HepG2 (cell line): ENCODE results near the gene PCYOX1L. TPM values are rescaled to one million over a fixed set of nuclear protein-coding genes. Genes with fewer than 3 reads are reported as not detected.

Experiments
- ATAC-seq: fragments of 200-7000 bp; cut with Tn5 transposase; 3 replicates; pipeline ENCODE4 v1.9.1; 2020; ENCODE audit warnings: mild to moderate bottlenecking, moderate library complexity
- BruUV-seq: library from RNA; stranded (reverse); fragments of 400-500 nt; replicated peaks from 2 replicates; lab custom pipeline; 2021; lab: Mats Ljungman, UMichigan
- CTCF ChIA-PET: fragments of 300-600 bp; formaldehyde crosslinking; extraction: SDS; loops from one replicate; lab custom pipeline; 2021; ENCODE audit warnings: low total read pairs, inconsistent platforms, low intra/inter-chr PET ratio; lab: Yijun Ruan, JAX
- POLR2A ChIA-PET: fragments of 350-600 bp; sonication (Branson Sonifier 250); formaldehyde crosslinking; loops from one replicate; lab custom pipeline; 2020; ENCODE audit warnings: antibody characterized with exemption, inconsistent platforms; lab: Yijun Ruan, JAX
- DNase-seq: peaks from one replicate; pipeline ENCODE4 v3.0.0-alpha.2; 2015; ENCODE audit warnings: low spot score
- FAIRE-seq: peaks from 3 replicates; lab custom pipeline; 2011; peaks lifted over from hg19 to GRCh38; lab: Jason Lieb, UNC
- H2AFZ ChIP-seq: one replicate; pipeline ENCODE4 v1.6.1; 2011; ENCODE audit warnings: low read length, inconsistent platforms
- H3K27ac ChIP-seq: fragments of 300-600 bp; 3 replicates; pipeline ENCODE4 v1.8.0; 2011; ENCODE audit warnings: mixed run types, mild to moderate bottlenecking, mixed read lengths, low read length, inconsistent platforms; ENCODE audit not compliant: insufficient read depth; ENCODE audit errors: extremely low read length
- H3K27me3 ChIP-seq, 2 experiments: fragments of 200-600 bp in 1 of 2; 2 replicates in 1 of 2; 3 replicates in 1 of 2; pipeline versions ENCODE4 v1.6.0 to v1.8.0; 2011; ENCODE audit warnings: low read length in 2 of 2, mild to moderate bottlenecking in 2 of 2, moderate library complexity in 2 of 2, inconsistent platforms in 1 of 2; ENCODE audit not compliant: insufficient read depth in 2 of 2, control insufficient read depth in 1 of 2
- H3K36me3 ChIP-seq, 2 experiments: fragments of 200-600 bp in 1 of 2; replicated peaks in 1 of 2; 2 replicates in 1 of 2; 3 replicates in 1 of 2; pipeline versions ENCODE4 v1.5.1 to v1.8.0; 2011; ENCODE audit warnings: low read length in 2 of 2, inconsistent platforms in 1 of 2; ENCODE audit not compliant: insufficient read depth in 2 of 2, control insufficient read depth in 1 of 2
- H3K4me1 ChIP-seq: 2 replicates; pipeline ENCODE4 v1.5.1; 2012; ENCODE audit warnings: low read length, inconsistent platforms; ENCODE audit not compliant: insufficient read depth
- H3K4me2 ChIP-seq: 2 replicates; pipeline ENCODE4 v1.6.0; 2011; ENCODE audit warnings: low read depth, low read length, inconsistent platforms
- H3K4me3 ChIP-seq, 3 experiments: fragments of 200-600 bp in 1 of 3; sonication (generic), shearing (Covaris generic) in 1 of 3; replicated peaks in 1 of 3; 2 replicates each; pipeline ENCODE4 v1.5.1; 2011 to 2016; ENCODE audit warnings: low read length in 3 of 3, inconsistent platforms in 2 of 3, low read depth in 2 of 3, mild to moderate bottlenecking in 2 of 3, control low read depth in 1 of 3, mixed read lengths in 1 of 3; ENCODE audit not compliant: insufficient read depth in 1 of 3
- H3K79me2 ChIP-seq: one replicate; pipeline ENCODE4 v1.6.1; 2011; ENCODE audit warnings: low read length, inconsistent platforms; ENCODE audit not compliant: insufficient read depth
- H3K9ac ChIP-seq: 2 replicates; pipeline ENCODE4 v1.6.0; 2011; ENCODE audit warnings: mild to moderate bottlenecking, low read depth, low read length, inconsistent platforms; ENCODE audit not compliant: insufficient read depth
- H3K9me3 ChIP-seq: 2 replicates; pipeline ENCODE4 v1.5.1; 2012; ENCODE audit warnings: mild to moderate bottlenecking, low read length
- H4K20me1 ChIP-seq: 2 replicates; pipeline ENCODE4 v1.6.0; 2011; ENCODE audit warnings: inconsistent platforms, mild to moderate bottlenecking, low read length, moderate library complexity; ENCODE audit not compliant: insufficient read depth
- CENPBD1 ChIP-seq: sonication (generic); formaldehyde crosslinking; IDR thresholded peaks from 2 replicates; pipeline ENCODE4 v1.8.0; 2022; ENCODE audit warnings: missing genetic modification reagents, low read depth, mild to moderate bottlenecking, borderline replicate concordance
- ELF4 ChIP-seq: sonication (generic); formaldehyde crosslinking; IDR thresholded peaks from 2 replicates; pipeline ENCODE4 v1.5.0; 2020; ENCODE audit warnings: missing genetic modification reagents, mild to moderate bottlenecking, moderate library complexity, borderline replicate concordance
- ETV6 ChIP-seq: sonication (generic); formaldehyde crosslinking; conservative IDR thresholded peaks from 2 replicates; pipeline ENCODE4 v1.4.0; 2020; ENCODE audit warnings: missing genetic modification reagents
- HCFC1 ChIP-seq: fragments of 150-350 bp; IDR thresholded peaks from 2 replicates; pipeline ENCODE4 v1.6.1; 2014; ENCODE audit warnings: low read depth, low read length
- KDM2A ChIP-seq: sonication (generic); formaldehyde crosslinking; IDR thresholded peaks from 2 replicates; pipeline ENCODE4 v1.4.0; 2020; ENCODE audit warnings: low read depth, missing genetic modification reagents, borderline replicate concordance
- NFE2L1 ChIP-seq: sonication (generic); formaldehyde crosslinking; IDR thresholded peaks from 2 replicates; pipeline ENCODE4 v1.4.0; 2020; ENCODE audit warnings: missing genetic modification reagents, mild to moderate bottlenecking, borderline replicate concordance
- PBX3 ChIP-seq: sonication (generic); formaldehyde crosslinking; IDR thresholded peaks from 2 replicates; pipeline ENCODE4 v1.8.1; 2023; ENCODE audit warnings: missing genetic modification reagents, inconsistent platforms, borderline replicate concordance
- RNF2 ChIP-seq: fragments of 450-650 bp; conservative IDR thresholded peaks from 2 replicates; pipeline ENCODE4 v1.6.1; 2016; ENCODE audit warnings: low read depth
- SCMH1 ChIP-seq: sonication (generic); formaldehyde crosslinking; IDR thresholded peaks from 2 replicates; pipeline ENCODE4 v1.9.0; 2021; ENCODE audit warnings: missing genetic modification reagents, mild to moderate bottlenecking, borderline replicate concordance
- TBP ChIP-seq: sonication (generic); formaldehyde crosslinking; IDR thresholded peaks from 2 replicates; pipeline ENCODE4 v1.5.0; 2020; ENCODE audit warnings: missing genetic modification reagents
- TSC22D2 ChIP-seq: sonication (generic); formaldehyde crosslinking; IDR thresholded peaks from 2 replicates; pipeline ENCODE4 v1.5.1; 2020; ENCODE audit warnings: missing genetic modification reagents, mild to moderate bottlenecking, borderline replicate concordance
- ZBTB7A ChIP-seq: sonication (generic); formaldehyde crosslinking; IDR thresholded peaks from 2 replicates; pipeline ENCODE4 v1.8.0; 2022; ENCODE audit warnings: mild to moderate bottlenecking, missing genetic modification reagents
- ZFYVE20 ChIP-seq: sonication (generic); formaldehyde crosslinking; IDR thresholded peaks from 2 replicates; pipeline ENCODE4 v1.8.0; 2023; ENCODE audit warnings: low read depth, mild to moderate bottlenecking, moderate library complexity, missing genetic modification reagents, borderline replicate concordance
- ZNF34 ChIP-seq: sonication (generic); formaldehyde crosslinking; IDR thresholded peaks from 2 replicates; pipeline ENCODE4 v1.4.0; 2020; ENCODE audit warnings: mild to moderate bottlenecking, missing genetic modification reagents, borderline replicate concordance
- ZNF746 ChIP-seq: sonication (generic); formaldehyde crosslinking; IDR thresholded peaks from 2 replicates; pipeline ENCODE4 v1.8.0; 2022; ENCODE audit warnings: mild to moderate bottlenecking, missing genetic modification reagents
- ZNF777 ChIP-seq: sonication (generic); formaldehyde crosslinking; IDR thresholded peaks from 2 replicates; pipeline ENCODE4 v1.4.0; 2020; ENCODE audit warnings: missing genetic modification reagents
- WGBS: methylation state at CpG from one replicate; pipeline ENCODE4 v1.1.6; 2017; ENCODE audit warnings: low lambda C conversion rate; 5-methylcytosine and 5-hydroxymethylcytosine counted together
- in situ Hi-C: cut with HindIII; loops from 2 replicates; pipeline ENCODE4 v1.10.0; 2017; ENCODE audit warnings: low pct_unique_long_range_greater_than_20kb; ENCODE audit not compliant: extremely low pct_ligation_motif_present
- intact Hi-C: fragments of 100-400 bp; cut with micrococcal nuclease; formaldehyde crosslinking; loops from one replicate; pipeline ENCODE4 v1.10.0; 2022; ENCODE audit not compliant: unreplicated experiment
- polyA plus RNA-seq, 8 experiments: library from polyadenylated mRNA; depleted of rRNA in 3 of 8; stranded (reverse) in 7 of 8; unstranded in 1 of 8; fragments of >200 nt; fragmentation: Illumina TruSeq in 4 of 8; extraction: Trizol in 4 of 8; gene quantifications; 2 replicates each; pipeline versions ENCODE4 v1.2.1 to v1.2.3, GENCODE V29; 2011 to 2016; ENCODE audit warnings: low read depth in 4 of 8, missing spikeins in 1 of 8, mixed read lengths in 1 of 8; ENCODE audit not compliant: insufficient read depth in 1 of 8
- total RNA-seq, 5 experiments: library from RNA; depleted of rRNA; stranded (reverse); fragments of >200 nt; fragmentation: Illumina TruSeq; extraction: Trizol; gene quantifications; 2 replicates each; pipeline ENCODE4 v1.2.3, GENCODE V29; 2016; ENCODE audit warnings: low read depth in 1 of 5

PCYOX1L gene
- total and polyA plus RNA-seq, 2 of the 13 experiments (the other 11 are each of a cell fraction or from before 2014, with no cell fraction given): 1.00 to 3.7 TPM

- ChIA-PET POLR2A (interaction anchor here (1.8 kb wide), 1 partner anchor 52 kb away, joined by 9 read pairs; no protein-coding TSS in a partner anchor), CTCF (interaction anchor here (0.8 to 3.2 kb wide), 2 partner anchors 55 to 62 kb away, joined by 3 to 26 read pairs; no protein-coding TSS in a partner anchor)
- TF ChIP-seq ZNF777 (CRISPR knock-in tag) (no peak), RNF2 (no peak), ZNF746 (CRISPR knock-in tag) (no peak), ZNF34 (CRISPR knock-in tag) (no peak), TBP (CRISPR knock-in tag) (no peak), PBX3 (no peak), TSC22D2 (CRISPR knock-in tag) (no peak), ETV6 (CRISPR knock-in tag) (no peak), ZFYVE20 (CRISPR knock-in tag) (no peak), KDM2A (CRISPR knock-in tag) (no peak), ELF4 (CRISPR knock-in tag) (no peak), CENPBD1 (CRISPR knock-in tag) (no peak), HCFC1 (no peak), NFE2L1 (CRISPR knock-in tag) (no peak), SCMH1 (CRISPR knock-in tag) (no peak), ZBTB7A (CRISPR knock-in tag) (no peak)
- no peak for FAIRE-seq
- H3K9me3 ChIP-seq: no peaks in the 10 kb centered on the region
- no peak overlapping the region for H2AFZ ChIP-seq
- in situ Hi-C loops: loop anchor here (5.0 kb wide), 1 partner anchor 50 kb away; no protein-coding TSS in a partner anchor
- 51% methylated on average over 4 of the region's 4 CpGs for WGBS
- ATAC-seq: no peak
- H3K27ac ChIP-seq: no peak overlapping the region
- no peak for DNase-seq
- intact Hi-C loops: no loop called here
- peaks cover 0 to 2% of the 10 kb centered on the region in 2 experiments; a peak in 1 of 5 replicates for H3K27me3 ChIP-seq
- H3K4me2 ChIP-seq: no peak overlapping the region
- no peaks in the 10 kb centered on the region for H4K20me1 ChIP-seq
- no peaks in the 10 kb centered on the region for H3K36me3 ChIP-seq
- no peak overlapping the region for H3K9ac ChIP-seq
- no TSS peak for BruUV-seq
- no peaks in the 10 kb centered on the region for H3K79me2 ChIP-seq
- peaks cover 10% of the 10 kb centered on the region for H3K4me1 ChIP-seq
- H3K4me3 ChIP-seq: no peak overlapping the region
These were observed 14.4 kb downstream of the PCYOX1L start for GRCh38 chr5:149372076-149372795.
